SJSA1 (cell line): ENCODE results near the gene POLR3K. TPM values are rescaled to one million over a fixed set of nuclear protein-coding genes. Genes with fewer than 3 reads are reported as not detected.

ENCODE experiments used
- DNase-seq, 2 experiments: peaks; one replicate each; pipeline ENCODE4 v3.0.0-alpha.2; 2015 to 2020; ENCODE audit warnings: low spot score in 2 of 2, low read depth in 1 of 2
- H3K27ac ChIP-seq: fragments of 250-450 bp; sonication (Bioruptor Pico); 2 replicates; pipeline ENCODE4 v1.5.1; 2020; ENCODE audit warnings: mild to moderate bottlenecking, moderate library complexity
- H3K27me3 ChIP-seq: fragments of 250-450 bp; sonication (Bioruptor Pico); replicated peaks from 2 replicates; pipeline ENCODE4 v1.5.1; 2020; ENCODE audit warnings: mild to moderate bottlenecking, moderate library complexity
- H3K36me3 ChIP-seq: fragments of 250-450 bp; sonication (Bioruptor Pico); 2 replicates; pipeline ENCODE4 v1.5.1; 2020; ENCODE audit warnings: mild to moderate bottlenecking
- H3K4me1 ChIP-seq: fragments of 250-450 bp; sonication (Bioruptor Pico); replicated peaks from 2 replicates; pipeline ENCODE4 v1.6.1; 2021; ENCODE audit warnings: mild to moderate bottlenecking
- H3K4me3 ChIP-seq: fragments of 250-450 bp; sonication (Bioruptor Pico); 2 replicates; pipeline ENCODE4 v1.5.1; 2020; ENCODE audit warnings: mild to moderate bottlenecking
- H3K9me3 ChIP-seq: fragments of 250-450 bp; sonication (Bioruptor Pico); replicated peaks from 2 replicates; pipeline ENCODE4 v1.5.1; 2020; ENCODE audit warnings: mild to moderate bottlenecking
- total RNA-seq: library from RNA; depleted of rRNA; stranded (reverse); fragments of >200 nt; shearing (Covaris generic); gene quantifications from 2 replicates; pipeline ENCODE4 v1.2.3, GENCODE V29; 2014

Gene POLR3K
- total RNA-seq, 1 experiment from 2014 or later, result 10.1 TPM

DNA sequence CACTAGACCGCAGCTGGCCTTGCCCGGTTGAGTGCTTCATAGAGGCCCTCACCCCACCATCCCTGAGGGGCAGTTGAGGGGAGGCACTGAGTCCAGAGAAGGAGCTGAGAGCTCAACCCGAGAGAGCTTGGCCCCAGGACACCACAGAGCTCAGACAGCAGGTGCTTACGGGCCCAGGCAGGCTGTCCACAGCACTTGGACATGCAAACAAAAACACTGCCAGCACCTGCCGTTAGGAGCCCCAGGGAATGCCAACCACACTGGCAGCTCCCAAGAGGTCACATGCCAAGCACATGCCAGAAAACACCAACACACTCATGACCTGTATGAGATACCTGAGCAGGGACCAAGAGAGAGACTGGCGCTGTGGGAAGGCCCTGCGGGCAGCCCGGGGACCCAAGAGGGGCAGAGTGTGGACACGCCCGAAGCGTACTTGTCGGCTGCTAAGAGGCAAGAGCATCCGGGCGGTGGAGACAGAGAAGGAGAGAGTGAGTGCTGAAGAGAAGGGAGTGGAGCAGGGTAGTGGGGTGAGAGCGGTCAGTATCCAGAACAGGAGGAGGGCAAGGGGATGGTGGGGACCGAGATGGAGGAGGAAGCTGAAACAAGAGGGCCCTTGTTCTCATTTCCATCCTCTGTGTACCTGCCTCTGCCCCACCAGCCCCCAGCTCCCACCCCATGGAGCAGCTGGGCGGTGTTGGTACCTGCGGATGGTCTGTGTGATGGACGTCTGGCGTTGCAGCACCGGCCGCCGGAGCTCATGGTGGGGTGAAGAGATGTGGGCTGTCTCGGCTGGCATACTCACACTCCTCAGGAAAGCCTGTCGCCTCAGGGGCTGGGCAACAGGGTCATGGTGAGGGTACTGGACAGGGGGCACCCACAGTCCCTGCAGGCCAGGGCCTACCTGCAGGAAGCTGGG, 10.8 kb upstream of the POLR3K start:
- DNase-seq, result no peak
- Histone ChIP-seq H3K9me3 (no peaks in the 10 kb centered on the region), H3K4me3 (no peak overlapping the region), H3K36me3 (peaks cover 67% of the 10 kb centered on the region), H3K27ac (no peak overlapping the region), H3K4me1 (no peaks in the 10 kb centered on the region), H3K27me3 (no peaks in the 10 kb centered on the region)

- Histone ChIP-seq H3K9me3 (no peaks in the 10 kb centered on the region), H3K4me1 (no peaks in the 10 kb centered on the region), H3K36me3 (peaks cover 75% of the 10 kb centered on the region), H3K4me3 (no peak overlapping the region), H3K27ac (no peak overlapping the region), H3K27me3 (no peaks in the 10 kb centered on the region)
- DNase-seq, result no peak
Measured at GRCh38 chr16:63466-63865, 10.1 kb upstream of the POLR3K start.

GRCh38 chr16:62968-63391, 9.6 kb upstream of the POLR3K start:
- Histone ChIP-seq H3K36me3 (peaks cover 80% of the 10 kb centered on the region), H3K4me3 (no peak overlapping the region), H3K27me3 (no peaks in the 10 kb centered on the region), H3K4me1 (no peaks in the 10 kb centered on the region), H3K27ac (no peak overlapping the region), H3K9me3 (no peaks in the 10 kb centered on the region)
- no peak for DNase-seq

DNA sequence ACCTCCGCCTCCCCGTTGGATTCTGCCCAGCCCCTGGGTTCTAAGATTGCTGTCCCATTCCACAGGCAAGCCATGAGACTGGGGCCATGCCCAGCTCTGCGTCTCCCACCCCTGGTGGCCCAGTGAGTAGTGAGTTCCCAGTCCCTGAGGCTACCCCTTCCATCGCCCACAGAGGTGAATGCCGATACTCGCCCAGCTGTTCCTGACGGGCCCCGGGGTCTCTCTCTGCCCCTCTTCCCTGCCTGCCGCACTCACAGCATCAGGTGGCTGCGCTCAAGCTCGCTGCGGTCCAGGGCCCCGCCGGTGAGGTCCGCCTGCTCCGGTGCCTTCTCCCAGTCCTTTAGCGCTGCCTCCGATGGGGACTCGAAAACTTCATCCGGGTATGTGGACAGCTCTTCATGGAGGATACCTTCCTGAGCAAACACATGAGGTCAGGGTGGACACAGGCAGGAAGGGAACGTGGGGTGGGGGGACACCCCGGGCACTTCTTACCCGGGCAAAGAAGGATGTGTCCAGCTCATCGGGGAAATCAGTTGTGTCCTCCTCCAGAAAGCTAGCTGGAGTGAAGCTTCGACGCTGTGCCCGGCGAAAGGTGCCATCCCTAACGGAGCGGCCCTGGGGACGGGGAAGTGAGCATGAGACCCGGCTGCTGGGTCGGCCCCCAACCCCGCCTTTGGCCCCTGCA, 9.0 kb upstream of the POLR3K start:
- H3K27me3 ChIP-seq, result no peaks in the 10 kb centered on the region
- DNase-seq, result peak in 1 of 2 experiments; percentile 42

GRCh38 chr16:61879-62281, 8.5 kb upstream of the POLR3K start:
- DNase-seq, result no peak
- Histone ChIP-seq H3K36me3 (peaks cover 90% of the 10 kb centered on the region), H3K27ac (no peak overlapping the region)

More for the DNA sequence above, 9.0 kb upstream of the POLR3K start:
- Histone ChIP-seq H3K27ac (no peak overlapping the region), H3K36me3 (peaks cover 84% of the 10 kb centered on the region), H3K4me3 (no peak overlapping the region), H3K9me3 (no peaks in the 10 kb centered on the region), H3K4me1 (no peaks in the 10 kb centered on the region)

DNA sequence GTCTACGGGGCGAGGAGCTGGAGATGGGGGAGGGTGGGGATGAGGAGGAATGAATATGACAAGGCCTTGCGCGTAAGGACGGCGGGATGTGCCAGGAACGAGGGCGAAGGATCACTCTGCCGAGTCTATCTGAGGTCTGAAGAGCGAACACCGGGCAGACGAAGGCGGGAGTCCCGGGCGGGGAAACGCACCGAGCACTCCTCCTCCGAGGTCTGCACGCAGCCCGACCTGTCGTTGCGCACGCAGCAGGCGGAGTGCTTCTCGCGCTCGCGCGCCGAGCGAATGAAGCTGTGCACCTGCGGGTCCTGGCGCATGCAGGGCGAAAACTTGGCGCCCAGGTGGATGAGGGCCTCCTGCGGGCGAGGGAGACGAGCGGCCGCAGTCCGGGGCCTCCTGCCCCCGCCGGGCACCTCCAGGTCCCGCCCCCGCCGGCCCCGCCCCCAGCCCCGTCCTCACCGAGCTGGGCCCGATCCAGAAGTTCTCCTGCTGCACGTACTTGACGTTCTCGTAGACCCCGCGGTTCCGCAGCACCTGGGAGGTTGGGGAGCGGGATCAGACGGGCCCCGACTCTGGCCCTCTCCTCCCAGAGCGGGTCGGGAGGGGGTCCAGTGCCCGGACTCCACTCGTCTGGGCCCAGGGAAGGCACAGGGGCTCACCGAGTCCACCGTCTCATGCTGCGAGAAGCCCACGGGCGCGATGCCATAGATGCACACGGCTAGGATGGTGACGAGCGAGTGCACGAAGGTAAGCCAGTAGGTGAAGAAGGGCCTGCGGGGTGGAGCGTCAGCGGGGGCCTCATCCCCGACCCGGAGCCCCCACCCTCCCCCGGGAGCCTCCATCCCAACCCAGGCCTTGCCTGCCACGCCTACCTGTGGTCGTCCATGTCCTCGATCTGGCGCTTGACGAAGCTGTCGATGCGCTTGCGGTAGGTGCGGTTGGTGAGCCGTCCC, 7.8 kb upstream of the POLR3K start:
- Histone ChIP-seq H3K27ac (no peak overlapping the region), H3K36me3 (peaks cover 93% of the 10 kb centered on the region), H3K27me3 (no peaks in the 10 kb centered on the region)

More at GRCh38 chr16:61879-62281, 8.5 kb upstream of the POLR3K start:
- Histone ChIP-seq H3K27me3 (no peaks in the 10 kb centered on the region), H3K4me3 (no peak overlapping the region), H3K4me1 (no peaks in the 10 kb centered on the region), H3K9me3 (no peaks in the 10 kb centered on the region)

GRCh38 chr16:60166-60565, 6.8 kb upstream of the POLR3K start:
- Histone ChIP-seq H3K4me1 (no peaks in the 10 kb centered on the region), H3K36me3 (peaks cover 97% of the 10 kb centered on the region)

More for the DNA sequence above, 7.8 kb upstream of the POLR3K start:
- no peaks in the 10 kb centered on the region for H3K4me1 ChIP-seq
- no peak overlapping the region for H3K4me3 ChIP-seq
- peak in 1 of 2 experiments; percentile 36 for DNase-seq
- no peaks in the 10 kb centered on the region for H3K9me3 ChIP-seq

GRCh38 chr16:59440-60059, 6.1 kb upstream of the POLR3K start:
- DNase-seq, result no peak
- Histone ChIP-seq H3K4me3 (no peak overlapping the region), H3K27me3 (no peaks in the 10 kb centered on the region), H3K9me3 (no peaks in the 10 kb centered on the region), H3K4me1 (no peaks in the 10 kb centered on the region), H3K36me3 (peaks cover 95% of the 10 kb centered on the region), H3K27ac (no peak overlapping the region)

More at GRCh38 chr16:60166-60565, 6.8 kb upstream of the POLR3K start:
- Histone ChIP-seq H3K27ac (no peak overlapping the region), H3K9me3 (no peaks in the 10 kb centered on the region), H3K27me3 (no peaks in the 10 kb centered on the region), H3K4me3 (no peak overlapping the region)
- peak in 1 of 2 experiments; percentile 29 for DNase-seq

GRCh38 chr16:58491-59439, 5.4 kb upstream of the POLR3K start:
- Histone ChIP-seq H3K9me3 (no peaks in the 10 kb centered on the region), H3K4me3 (no peak overlapping the region), H3K4me1 (peaks cover 4% of the 10 kb centered on the region), H3K27me3 (no peaks in the 10 kb centered on the region), H3K36me3 (peaks cover 91% of the 10 kb centered on the region), H3K27ac (no peak overlapping the region)
- DNase-seq, result no peak

GRCh38 chr16:57711-58110, 4.3 kb upstream of the POLR3K start:
- H3K36me3 ChIP-seq, result peaks cover 80% of the 10 kb centered on the region
- H3K4me3 ChIP-seq, result no peak overlapping the region
- H3K9me3 ChIP-seq, result no peaks in the 10 kb centered on the region
- no peaks in the 10 kb centered on the region for H3K27me3 ChIP-seq
- no peak for DNase-seq
- peaks cover 4% of the 10 kb centered on the region for H3K4me1 ChIP-seq
- no peak overlapping the region for H3K27ac ChIP-seq

- Histone ChIP-seq H3K4me1 (peaks cover 4% of the 10 kb centered on the region), H3K36me3 (peaks cover 69% of the 10 kb centered on the region)
Measured at GRCh38 chr16:56231-56927, 3.0 kb upstream of the POLR3K start.

More at GRCh38 chr16:56231-56927, 3.0 kb upstream of the POLR3K start:
- H3K9me3 ChIP-seq, result no peaks in the 10 kb centered on the region
- H3K27ac ChIP-seq, result no peak overlapping the region
- DNase-seq, result no peak
- H3K4me3 ChIP-seq, result no peak overlapping the region
- no peaks in the 10 kb centered on the region for H3K27me3 ChIP-seq
